ENCODE measurements around the gene KIAA0232. TPM values are rescaled to one million over a fixed set of nuclear protein-coding genes. Genes with fewer than 3 reads are reported as not detected.

Gene KIAA0232
- total and polyA plus RNA-seq, 10 of the 15 experiments (the other 5 are each of a cell fraction or from before 2014, with no cell fraction given) = 2.8 to 15.1 (median 10.8) TPM

DNA sequence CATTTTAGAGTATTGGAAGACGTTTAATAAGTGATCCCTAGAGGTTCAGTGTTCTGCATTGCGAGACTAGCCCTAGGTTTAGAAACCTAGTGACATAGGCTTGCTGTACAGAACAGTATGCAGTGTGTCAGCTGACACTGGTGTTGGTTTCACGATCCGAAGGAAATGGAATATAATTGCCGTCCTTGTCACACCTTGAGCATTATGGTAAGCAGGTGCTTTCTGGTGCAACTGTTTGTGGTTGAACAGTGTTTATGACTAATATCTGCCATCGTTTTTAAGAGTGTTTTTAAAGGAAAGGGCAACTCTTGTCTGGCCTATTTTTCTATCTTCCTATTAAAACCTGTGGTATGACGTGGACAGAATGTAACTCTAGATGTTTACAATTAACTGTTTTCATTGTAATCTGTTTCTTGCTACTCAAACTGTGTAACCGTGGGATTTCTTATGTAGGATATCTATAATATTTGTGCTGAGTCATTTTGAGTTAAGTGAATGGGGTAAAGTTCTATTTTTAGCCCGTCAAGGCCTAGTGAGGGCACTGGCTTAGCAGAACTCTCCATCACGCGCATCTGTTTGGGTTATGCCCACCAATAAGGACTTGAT, 73.3 kb downstream of the KIAA0232 start (continued):
- TF ChIP-seq, protein P1, sequence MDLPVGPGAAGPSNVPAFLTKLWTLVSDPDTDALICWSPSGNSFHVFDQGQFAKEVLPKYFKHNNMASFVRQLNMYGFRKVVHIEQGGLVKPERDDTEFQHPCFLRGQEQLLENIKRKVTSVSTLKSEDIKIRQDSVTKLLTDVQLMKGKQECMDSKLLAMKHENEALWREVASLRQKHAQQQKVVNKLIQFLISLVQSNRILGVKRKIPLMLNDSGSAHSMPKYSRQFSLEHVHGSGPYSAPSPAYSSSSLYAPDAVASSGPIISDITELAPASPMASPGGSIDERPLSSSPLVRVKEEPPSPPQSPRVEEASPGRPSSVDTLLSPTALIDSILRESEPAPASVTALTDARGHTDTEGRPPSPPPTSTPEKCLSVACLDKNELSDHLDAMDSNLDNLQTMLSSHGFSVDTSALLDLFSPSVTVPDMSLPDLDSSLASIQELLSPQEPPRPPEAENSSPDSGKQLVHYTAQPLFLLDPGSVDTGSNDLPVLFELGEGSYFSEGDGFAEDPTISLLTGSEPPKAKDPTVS (IDR thresholded peaks at IDR 0.05; ENCODE audit: low read depth, low read length) = no peak
- TF ChIP-seq STAT1 (conservative IDR thresholded peaks at IDR 0.05) = no peak
- TF ChIP-seq, protein P2, sequence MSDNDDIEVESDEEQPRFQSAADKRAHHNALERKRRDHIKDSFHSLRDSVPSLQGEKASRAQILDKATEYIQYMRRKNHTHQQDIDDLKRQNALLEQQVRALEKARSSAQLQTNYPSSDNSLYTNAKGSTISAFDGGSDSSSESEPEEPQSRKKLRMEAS (IDR thresholded peaks at IDR 0.05; ENCODE audit: low read depth, low read length) = no peak

DNA sequence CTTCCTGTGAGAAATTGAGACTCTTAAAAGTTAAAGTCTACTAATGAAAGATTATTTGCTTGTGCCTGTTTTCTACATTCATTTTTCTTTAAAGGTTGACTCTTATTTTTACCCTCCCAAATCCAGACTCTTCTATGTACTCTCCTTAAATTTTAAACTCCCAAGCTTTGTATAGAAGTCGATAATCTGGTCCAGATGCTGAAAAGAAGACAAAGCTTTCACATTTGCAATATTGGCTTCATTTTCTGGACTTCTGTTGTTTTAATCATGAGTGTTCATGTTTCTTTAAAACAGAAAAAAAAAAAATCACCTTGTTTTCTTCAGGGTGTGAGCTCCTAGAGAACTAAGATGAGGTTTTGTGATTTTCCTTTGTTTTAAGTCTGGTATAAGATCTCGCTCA, 73.9 kb downstream of the KIAA0232 start:
- H3K9me3 ChIP-seq (replicated peaks; ENCODE audit: control insufficient read depth, insufficient read depth, low read length) = peaks cover 10% of the 10 kb centered on the region; the same call in 2 of the 3 replicates
- no peaks in the 10 kb centered on the region for H3K27me3 ChIP-seq (replicated peaks in 1 of 2; ENCODE audit: control insufficient read depth in 2 of 2, insufficient read depth in 2 of 2, low read length in 1 of 2)
- WGBS (ENCODE audit: insufficient coverage, insufficient replicate concordance, low lambda C conversion rate, missing lambda C conversion rate) = 96% methylated on average over 2 of the region's 2 CpGs
- no peak overlapping the region for H3K9ac ChIP-seq (ENCODE audit: control insufficient read depth, insufficient read depth, low read length)
- peaks cover 18% of the 10 kb centered on the region for H3K4me1 ChIP-seq (ENCODE audit: control insufficient read depth, insufficient read depth, low read length)
- ChIA-PET SMC1A (ENCODE audit: uncharacterized antibody, unreplicated experiment) (interaction anchor here (0.6 to 3.7 kb wide), 12 partner anchors 11 to 190 kb away, joined by 3 to 41 read pairs (median 4); no protein-coding TSS in a partner anchor), POLR2A (interaction anchor here (0.6 to 1.4 kb wide), 6 partner anchors 9 to 215 kb away, joined by 3 to 6 read pairs (median 4); no protein-coding TSS in a partner anchor), RAD21 (ENCODE audit: unreplicated experiment) (interaction anchor here (0.8 to 3.4 kb wide), 8 partner anchors 9 to 182 kb away, joined by 3 to 32 read pairs (median 6); partner anchors contain the start of gene KIAA0232), CTCF (interaction anchor here (0.6 to 2.0 kb wide), 9 partner anchors 9 to 181 kb away, joined by 3 to 28 read pairs (median 4); no protein-coding TSS in a partner anchor)
- no peak overlapping the region for H2AFZ ChIP-seq (ENCODE audit: control insufficient read depth, low read depth, low read length)
- H3K4me2 ChIP-seq (ENCODE audit: control insufficient read depth, insufficient read depth) = peak overlapping the region; percentile 28; the same call in 1 of the 2 replicates
- ATAC-seq = no peak
- peak overlapping the region; percentile 58 for H3K27ac ChIP-seq (ENCODE audit: control insufficient read depth, insufficient read depth)
- H3K36me3 ChIP-seq (ENCODE audit: control insufficient read depth in 2 of 2, insufficient read depth in 2 of 2, low read length in 1 of 2) = peaks cover 5 to 14% of the 10 kb centered on the region in 2 experiments; a peak in 3 of 4 replicates
- BruUV-seq (replicated peaks) = no TSS peak
- in situ Hi-C loops (cut with MboI) (no loop called here), intact Hi-C loops (cut with micrococcal nuclease; ENCODE audit: unreplicated experiment) (no loop called here)
- H4K20me1 ChIP-seq (ENCODE audit: control insufficient read depth, insufficient read depth) = no peaks in the 10 kb centered on the region
- no peak for DNase-seq (ENCODE audit: low read depth, low spot score)
- H3K79me2 ChIP-seq (ENCODE audit: control insufficient read depth, insufficient read depth, low read length) = no peaks in the 10 kb centered on the region
- no peak for FAIRE-seq
- H3K4me3 ChIP-seq = no peak overlapping the region
- TF ChIP-seq, protein P3, sequence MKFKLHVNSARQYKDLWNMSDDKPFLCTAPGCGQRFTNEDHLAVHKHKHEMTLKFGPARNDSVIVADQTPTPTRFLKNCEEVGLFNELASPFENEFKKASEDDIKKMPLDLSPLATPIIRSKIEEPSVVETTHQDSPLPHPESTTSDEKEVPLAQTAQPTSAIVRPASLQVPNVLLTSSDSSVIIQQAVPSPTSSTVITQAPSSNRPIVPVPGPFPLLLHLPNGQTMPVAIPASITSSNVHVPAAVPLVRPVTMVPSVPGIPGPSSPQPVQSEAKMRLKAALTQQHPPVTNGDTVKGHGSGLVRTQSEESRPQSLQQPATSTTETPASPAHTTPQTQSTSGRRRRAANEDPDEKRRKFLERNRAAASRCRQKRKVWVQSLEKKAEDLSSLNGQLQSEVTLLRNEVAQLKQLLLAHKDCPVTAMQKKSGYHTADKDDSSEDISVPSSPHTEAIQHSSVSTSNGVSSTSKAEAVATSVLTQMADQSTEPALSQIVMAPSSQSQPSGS (IDR thresholded peaks at IDR 0.05; ENCODE audit: low read length) = no peak
- TF ChIP-seq RAD51 (IDR thresholded peaks at IDR 0.05) (no peak), HDAC6 (IDR thresholded peaks at IDR 0.05; ENCODE audit: unreplicated experiment) (no peak), SP1 (IDR thresholded peaks at IDR 0.05; ENCODE audit: low read depth, low read length) (no peak), ZSCAN29 (IDR thresholded peaks at IDR 0.05) (no peak), HCFC1 (IDR thresholded peaks at IDR 0.05; ENCODE audit: low read length) (no peak), PAX8 (IDR thresholded peaks at IDR 0.05) (no peak), ZZZ3 (IDR thresholded peaks at IDR 0.05; ENCODE audit: control insufficient read depth, insufficient read length, low read depth) (no peak), NFYB (IDR thresholded peaks at IDR 0.05; ENCODE audit: insufficient read depth, low read depth, low read length) (no peak), NFXL1 (IDR thresholded peaks at IDR 0.05; ENCODE audit: borderline replicate concordance) (no peak)
- TF ChIP-seq, protein P4, sequence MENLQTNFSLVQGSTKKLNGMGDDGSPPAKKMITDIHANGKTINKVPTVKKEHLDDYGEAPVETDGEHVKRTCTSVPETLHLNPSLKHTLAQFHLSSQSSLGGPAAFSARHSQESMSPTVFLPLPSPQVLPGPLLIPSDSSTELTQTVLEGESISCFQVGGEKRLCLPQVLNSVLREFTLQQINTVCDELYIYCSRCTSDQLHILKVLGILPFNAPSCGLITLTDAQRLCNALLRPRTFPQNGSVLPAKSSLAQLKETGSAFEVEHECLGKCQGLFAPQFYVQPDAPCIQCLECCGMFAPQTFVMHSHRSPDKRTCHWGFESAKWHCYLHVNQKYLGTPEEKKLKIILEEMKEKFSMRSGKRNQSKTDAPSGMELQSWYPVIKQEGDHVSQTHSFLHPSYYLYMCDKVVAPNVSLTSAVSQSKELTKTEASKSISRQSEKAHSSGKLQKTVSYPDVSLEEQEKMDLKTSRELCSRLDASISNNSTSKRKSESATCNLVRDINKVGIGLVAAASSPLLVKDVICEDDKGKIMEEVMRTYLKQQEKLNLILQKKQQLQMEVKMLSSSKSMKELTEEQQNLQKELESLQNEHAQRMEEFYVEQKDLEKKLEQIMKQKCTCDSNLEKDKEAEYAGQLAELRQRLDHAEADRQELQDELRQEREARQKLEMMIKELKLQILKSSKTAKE (IDR thresholded peaks at IDR 0.05; ENCODE audit: low read depth, poor library complexity, severe bottlenecking) = no peak

Data from GM12878 (cell line).